GM12873 (cell line): ENCODE measurements around the gene GRM7.

ENCODE experiments used
- TF ChIP-seq, protein P1 (sequence below): IDR thresholded peaks from 2 replicates; pipeline ENCODE4 v1.5.1; 2012; ENCODE audit warnings: low read depth, mild to moderate bottlenecking, moderate library complexity, low read length, control low read depth; ENCODE audit not compliant: insufficient read depth; ENCODE audit errors: missing control alignments

GRM7 gene

GRCh38 chr3:6860954-6861624, at the start of gene GRM7:
TSS of gene GRM7 (plus strand) at chr3:6861115.
- TF ChIP-seq, protein P1, sequence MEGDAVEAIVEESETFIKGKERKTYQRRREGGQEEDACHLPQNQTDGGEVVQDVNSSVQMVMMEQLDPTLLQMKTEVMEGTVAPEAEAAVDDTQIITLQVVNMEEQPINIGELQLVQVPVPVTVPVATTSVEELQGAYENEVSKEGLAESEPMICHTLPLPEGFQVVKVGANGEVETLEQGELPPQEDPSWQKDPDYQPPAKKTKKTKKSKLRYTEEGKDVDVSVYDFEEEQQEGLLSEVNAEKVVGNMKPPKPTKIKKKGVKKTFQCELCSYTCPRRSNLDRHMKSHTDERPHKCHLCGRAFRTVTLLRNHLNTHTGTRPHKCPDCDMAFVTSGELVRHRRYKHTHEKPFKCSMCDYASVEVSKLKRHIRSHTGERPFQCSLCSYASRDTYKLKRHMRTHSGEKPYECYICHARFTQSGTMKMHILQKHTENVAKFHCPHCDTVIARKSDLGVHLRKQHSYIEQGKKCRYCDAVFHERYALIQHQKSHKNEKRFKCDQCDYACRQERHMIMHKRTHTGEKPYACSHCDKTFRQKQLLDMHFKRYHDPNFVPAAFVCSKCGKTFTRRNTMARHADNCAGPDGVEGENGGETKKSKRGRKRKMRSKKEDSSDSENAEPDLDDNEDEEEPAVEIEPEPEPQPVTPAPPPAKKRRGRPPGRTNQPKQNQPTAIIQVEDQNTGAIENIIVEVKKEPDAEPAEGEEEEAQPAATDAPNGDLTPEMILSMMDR: no peak

DNA sequence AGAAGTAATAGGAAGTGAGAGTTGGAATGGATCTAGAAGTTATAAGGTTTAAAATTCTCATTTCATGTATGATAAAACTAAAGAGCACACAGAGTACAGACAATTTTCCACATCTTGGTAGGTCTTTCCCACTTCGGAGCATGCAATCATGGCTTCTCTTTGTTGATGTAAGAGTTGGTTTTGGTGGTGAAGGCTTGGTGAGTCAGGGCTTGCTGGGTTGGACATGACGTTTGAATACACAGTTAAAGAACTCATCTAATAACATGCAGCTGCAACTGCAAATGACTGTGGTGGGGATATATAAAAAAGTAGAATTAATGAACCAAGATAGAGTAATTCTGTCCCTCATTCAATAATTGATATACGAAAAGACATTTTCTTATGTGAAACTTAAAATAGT, 39.5 kb upstream of the GRM7 start:
- TF ChIP-seq, protein P1: no peak

DNA sequence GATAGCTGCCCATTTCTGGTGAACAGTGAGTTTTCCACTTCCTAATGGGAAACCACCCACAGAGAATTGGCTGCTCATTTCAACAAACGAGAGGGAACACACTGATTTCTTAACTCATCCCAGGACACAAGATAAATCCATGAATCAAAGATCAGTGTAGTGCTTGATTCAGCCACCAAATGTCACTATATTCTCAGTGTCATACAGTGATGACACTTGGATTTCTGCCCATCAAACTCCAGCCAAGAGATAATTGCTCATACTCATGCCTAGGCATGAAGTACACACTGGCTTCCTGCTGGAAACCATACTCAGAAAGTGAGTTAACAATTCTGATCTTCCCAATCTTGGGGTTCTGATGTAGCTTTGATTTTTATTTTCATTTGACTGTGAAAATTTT, 35.4 kb upstream of the GRM7 start:
- TF ChIP-seq, protein P1: no peak

GRCh38 chr3:6827453-6827852, 33.5 kb upstream of the GRM7 start:
- TF ChIP-seq, protein P1: no peak

GRCh38 chr3:6844723-6845122, 16.2 kb upstream of the GRM7 start:
- TF ChIP-seq, protein P1: no peak

- TF ChIP-seq, protein P1: no peak
Observed at GRCh38 chr3:6854184-6854583, 6.7 kb upstream of the GRM7 start.

DNA sequence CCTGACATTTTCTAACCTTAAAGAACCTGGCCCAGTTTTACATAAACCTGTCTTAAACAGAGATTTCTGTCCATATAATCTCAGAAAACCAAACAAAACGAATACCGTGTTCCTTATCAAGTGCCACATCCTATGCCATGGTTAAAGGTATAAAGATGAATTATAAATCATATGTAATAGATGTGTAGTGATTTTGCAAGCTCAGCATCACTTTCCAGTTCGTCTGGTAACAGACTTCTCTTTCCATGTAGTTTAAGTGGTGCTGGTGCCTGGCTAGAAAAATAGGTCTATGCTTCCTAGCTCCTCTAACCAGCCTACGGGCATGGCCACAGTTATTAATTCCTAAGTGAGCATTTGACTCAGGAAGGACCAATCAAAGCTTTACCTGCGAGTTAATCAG, 3.4 kb upstream of the GRM7 start:
- TF ChIP-seq, protein P1: no peak
